H1 (cell line): ENCODE results near the gene PDIA5. TPM values are rescaled to one million over a fixed set of nuclear protein-coding genes. Genes with fewer than 3 reads are reported as not detected.

Experiments
- CTCF ChIA-PET: fragments of 300-600 bp; sonication (Branson Sonifier 250); formaldehyde crosslinking; loops from one replicate; lab custom pipeline; 2021; ENCODE audit not compliant: partially characterized antibody; lab: Charles Lee
- POLR2A ChIA-PET: fragments of 300-600 bp; sonication (Branson Sonifier 250); formaldehyde crosslinking; loops from one replicate; lab custom pipeline; 2021; ENCODE audit warnings: inconsistent platforms; ENCODE audit not compliant: partially characterized antibody; lab: Charles Lee
- DNase-seq, 2 experiments: peaks; one replicate each; pipeline versions ENCODE4 v3.0.0 to v3.0.0-alpha.2; 2010 to 2022; ENCODE audit warnings: low spot score in 2 of 2, low read depth in 1 of 2, mixed read lengths in 1 of 2
- FAIRE-seq: peaks from 2 replicates; lab custom pipeline; 2011; peaks lifted over from hg19 to GRCh38; lab: Jason Lieb, UNC
- H2AFZ ChIP-seq: 2 replicates; pipeline ENCODE4 v1.8.1; 2012; ENCODE audit warnings: low read length, inconsistent platforms
- H2AK5ac ChIP-seq: 2 replicates; pipeline ENCODE4 v1.6.1; 2013; ENCODE audit warnings: low read depth, low read length
- H2BK120ac ChIP-seq: replicated peaks from 2 replicates; pipeline ENCODE3; 2013; ENCODE audit warnings: low read depth, low read length, inconsistent platforms
- H2BK12ac ChIP-seq: 2 replicates; pipeline ENCODE4 v1.6.1; 2013; ENCODE audit warnings: low read depth, low read length
- H2BK15ac ChIP-seq: 2 replicates; pipeline ENCODE4 v1.6.1; 2013; ENCODE audit warnings: low read length
- H2BK20ac ChIP-seq: 2 replicates; pipeline ENCODE4 v1.6.1; 2013; ENCODE audit warnings: low read length
- H2BK5ac ChIP-seq: 2 replicates; pipeline ENCODE4 v1.6.1; 2013; ENCODE audit warnings: low read depth, low read length
- H3K14ac ChIP-seq: 2 replicates; pipeline ENCODE4 v1.6.1; 2013; ENCODE audit warnings: inconsistent platforms; ENCODE audit not compliant: insufficient read length
- H3K18ac ChIP-seq: 2 replicates; pipeline ENCODE4 v1.6.1; 2013; ENCODE audit warnings: low read length; ENCODE audit errors: extremely low read depth
- H3K23ac ChIP-seq: 2 replicates; pipeline ENCODE4 v1.6.1; 2013; ENCODE audit warnings: inconsistent platforms; ENCODE audit not compliant: insufficient read length
- H3K23me2 ChIP-seq: 2 replicates; pipeline ENCODE4 v1.6.1; 2013; ENCODE audit warnings: low read depth, low read length
- H3K27ac ChIP-seq: 2 replicates; pipeline ENCODE4 v1.6.1; 2011; ENCODE audit warnings: low read depth, low read length, inconsistent platforms
- H3K27me3 ChIP-seq, 4 experiments: replicated peaks in 1 of 4; 1 replicate in 1 of 4; 2 replicates in 3 of 4; pipeline versions ENCODE4 v1.6.1 to v1.8.1; 2011 to 2013; ENCODE audit warnings: low read length in 3 of 4, mild to moderate bottlenecking in 3 of 4, inconsistent platforms in 2 of 4, mixed read lengths in 2 of 4, moderate library complexity in 1 of 4; ENCODE audit not compliant: control insufficient read depth in 3 of 4, insufficient read depth in 3 of 4; ENCODE audit errors: extremely low read depth in 1 of 4
- H3K36me3 ChIP-seq, 4 experiments: 2 replicates each; pipeline versions ENCODE4 v1.6.1 to v1.8.1; 2011 to 2013; ENCODE audit warnings: mild to moderate bottlenecking in 4 of 4, low read length in 3 of 4, moderate library complexity in 2 of 4, control low read depth in 1 of 4, inconsistent platforms in 1 of 4; ENCODE audit not compliant: insufficient read depth in 4 of 4, control insufficient read depth in 2 of 4
- H3K4ac ChIP-seq: replicated peaks from 2 replicates; pipeline ENCODE3; 2013; ENCODE audit warnings: low read length, low read depth, mixed read lengths, inconsistent platforms; ENCODE audit not compliant: insufficient read length
- H3K4me1 ChIP-seq, 4 experiments: replicated peaks in 1 of 4; 1 replicate in 1 of 4; 2 replicates in 3 of 4; pipeline versions ENCODE4 v1.6.1 to v1.8.1; 2011 to 2013; ENCODE audit warnings: low read length in 3 of 4, inconsistent platforms in 2 of 4, mixed read lengths in 1 of 4; ENCODE audit not compliant: insufficient read depth in 4 of 4, control insufficient read depth in 3 of 4
- H3K4me2 ChIP-seq, 2 experiments: 2 replicates each; pipeline versions ENCODE4 v1.6.1 to v1.8.1; 2011 to 2013; ENCODE audit warnings: low read depth in 2 of 2, low read length in 2 of 2, control low read depth in 1 of 2, inconsistent platforms in 1 of 2, mild to moderate bottlenecking in 1 of 2; ENCODE audit not compliant: insufficient read depth in 1 of 2
- H3K4me3 ChIP-seq, 4 experiments: fragments of 200-600, 300-600 bp in 1 of 4; sonication (generic), shearing (Covaris generic), sonication (Bioruptor Twin) in 1 of 4; 2 replicates each; pipeline versions ENCODE4 v1.5.1 to v1.8.1; 2011 to 2016; ENCODE audit warnings: low read length in 4 of 4, low read depth in 3 of 4, control low read depth in 2 of 4, inconsistent platforms in 2 of 4, mild to moderate bottlenecking in 2 of 4, mixed read lengths in 1 of 4, moderate library complexity in 1 of 4; ENCODE audit not compliant: insufficient read depth in 2 of 4; ENCODE audit errors: extremely low read depth in 1 of 4
- H3K56ac ChIP-seq: replicated peaks from 2 replicates; pipeline ENCODE3; 2013; ENCODE audit warnings: low read depth, mild to moderate bottlenecking, mixed read lengths, low read length, inconsistent platforms; ENCODE audit not compliant: insufficient read length
- H3K79me1 ChIP-seq: 2 replicates; pipeline ENCODE4 v1.6.1; 2013; ENCODE audit warnings: low read depth, low read length, control low read depth
- H3K79me2 ChIP-seq, 2 experiments: 2 replicates each; pipeline versions ENCODE4 v1.6.1 to v1.8.1; 2012 to 2013; ENCODE audit warnings: low read length in 2 of 2, mild to moderate bottlenecking in 2 of 2, inconsistent platforms in 1 of 2; ENCODE audit not compliant: insufficient read depth in 2 of 2, control insufficient read depth in 1 of 2
- H3K9ac ChIP-seq, 4 experiments: replicated peaks in 1 of 4; 1 replicate in 1 of 4; 2 replicates in 3 of 4; pipeline versions ENCODE4 v1.6.1 to v1.8.1; 2011 to 2013; ENCODE audit warnings: low read depth in 3 of 4, low read length in 3 of 4, control low read depth in 2 of 4, mild to moderate bottlenecking in 2 of 4, moderate library complexity in 2 of 4, inconsistent platforms in 1 of 4; ENCODE audit errors: extremely low read depth in 1 of 4
- H3K9me3 ChIP-seq, 2 experiments: 2 replicates each; pipeline versions ENCODE4 v1.6.1 to v1.8.1; 2012 to 2013; ENCODE audit warnings: mild to moderate bottlenecking in 2 of 2, moderate library complexity in 2 of 2, control low read depth in 1 of 2, inconsistent platforms in 1 of 2, low read depth in 1 of 2, low read length in 1 of 2, mixed read lengths in 1 of 2; ENCODE audit not compliant: insufficient read depth in 2 of 2
- H4K20me1 ChIP-seq, 2 experiments: replicated peaks in 1 of 2; 2 replicates each; pipeline versions ENCODE3 to v1.8.1; 2011 to 2013; ENCODE audit warnings: inconsistent platforms in 2 of 2, low read length in 2 of 2, mild to moderate bottlenecking in 1 of 2; ENCODE audit not compliant: insufficient read depth in 2 of 2, control insufficient read depth in 1 of 2
- H4K5ac ChIP-seq: 2 replicates; pipeline ENCODE4 v1.6.1; 2013; ENCODE audit warnings: low read length, low read depth, mixed read lengths, inconsistent platforms; ENCODE audit not compliant: insufficient read length
- H4K8ac ChIP-seq: 2 replicates; pipeline ENCODE4 v1.8.0; 2013; ENCODE audit warnings: mild to moderate bottlenecking, moderate library complexity, low read length, inconsistent platforms; ENCODE audit not compliant: insufficient read depth; ENCODE audit errors: extremely low read depth
- H4K91ac ChIP-seq: replicated peaks from 2 replicates; pipeline ENCODE3; 2013; ENCODE audit warnings: low read length, mixed read lengths, inconsistent platforms; ENCODE audit not compliant: insufficient read length
- CTBP2 ChIP-seq: IDR thresholded peaks from 2 replicates; pipeline ENCODE4 v1.7.0; 2011; ENCODE audit warnings: borderline replicate concordance, mild to moderate bottlenecking, moderate library complexity, mixed read lengths, low read length; ENCODE audit not compliant: insufficient read depth, insufficient read length
- E2F6 ChIP-seq: IDR thresholded peaks from 2 replicates; pipeline ENCODE4 v1.6.1; 2012; ENCODE audit warnings: inconsistent platforms
- EZH2 ChIP-seq: fragments of 200-600 bp; sonication (generic); IDR thresholded peaks from 2 replicates; pipeline ENCODE4 v1.7.1; 2012; ENCODE audit warnings: low read depth, mild to moderate bottlenecking, moderate library complexity, low read length, inconsistent platforms; ENCODE audit not compliant: severe bottlenecking
- HDAC2 ChIP-seq, 2 experiments: fragments of 300-600 bp in 1 of 2; sonication (generic) in 1 of 2; IDR thresholded peaks; 2 replicates each; pipeline ENCODE4 v1.6.1; 2011 to 2012; ENCODE audit warnings: low read depth in 2 of 2, low read length in 2 of 2, mild to moderate bottlenecking in 2 of 2, moderate library complexity in 2 of 2, borderline replicate concordance in 1 of 2, inconsistent platforms in 1 of 2
- KDM5A ChIP-seq: fragments of 200-600 bp; IDR thresholded peaks from 2 replicates; pipeline ENCODE4 v1.7.1; 2012; ENCODE audit warnings: mild to moderate bottlenecking, low read length, inconsistent platforms, mixed read lengths
- NANOG ChIP-seq: IDR thresholded peaks from 2 replicates; pipeline ENCODE4 v1.6.1; 2011; ENCODE audit warnings: low read length, low read depth, mild to moderate bottlenecking, inconsistent platforms; ENCODE audit not compliant: insufficient read depth, poor library complexity, severe bottlenecking
- POLR2A ChIP-seq, 2 experiments: IDR thresholded peaks; 1 replicate in 1 of 2; 2 replicates in 1 of 2; pipeline ENCODE4 v1.6.1; 2011; ENCODE audit warnings: low read depth in 2 of 2, low read length in 2 of 2, mild to moderate bottlenecking in 2 of 2; ENCODE audit errors: control extremely low read depth in 1 of 2
- RAD21 ChIP-seq, 2 experiments: IDR thresholded peaks in 1 of 2; conservative IDR thresholded peaks in 1 of 2; 2 replicates each; pipeline ENCODE4 v1.6.1; 2011; ENCODE audit warnings: low read depth in 2 of 2, low read length in 2 of 2, improper control_type of control experiment in 1 of 2, inconsistent platforms in 1 of 2, mild to moderate bottlenecking in 1 of 2, moderate library complexity in 1 of 2
- RNF2 ChIP-seq: fragments of 200-900, 300-1000 bp; sonication (generic); IDR thresholded peaks from 2 replicates; pipeline ENCODE4 v1.7.1; 2016; ENCODE audit warnings: borderline replicate concordance, low read depth, mild to moderate bottlenecking, antibody characterized with exemption, low read length; ENCODE audit not compliant: poor library complexity, severe bottlenecking; ENCODE audit errors: missing control alignments
- SP4 ChIP-seq: IDR thresholded peaks from 2 replicates; pipeline ENCODE4 v1.6.1; 2012; ENCODE audit warnings: low read length, inconsistent platforms
- TEAD4 ChIP-seq: IDR thresholded peaks from 2 replicates; pipeline ENCODE4 v1.6.1; 2012; ENCODE audit warnings: low read depth, low read length, inconsistent platforms, mixed read lengths
- WGBS, 2 experiments: shearing (Covaris generic) in 1 of 2; methylation state at CpG; one replicate each; pipeline versions ENCODE4 v1.1.6 to v1.1.7; 2013 to 2015; ENCODE audit warnings: low lambda C conversion rate in 2 of 2, mixed read lengths in 2 of 2, inconsistent platforms in 1 of 2, low coverage in 1 of 2, missing lambda C conversion rate in 1 of 2; ENCODE audit not compliant: insufficient replicate concordance in 2 of 2, insufficient coverage in 1 of 2, insufficient read length in 1 of 2; ENCODE audit errors: extremely low coverage in 1 of 2, missing lambda C conversion rate in 1 of 2; 5-methylcytosine and 5-hydroxymethylcytosine counted together
- polyA plus RNA-seq, 7 experiments: library from polyadenylated mRNA; depleted of rRNA in 3 of 7; stranded (reverse) in 5 of 7; unstranded in 2 of 7; fragments of >200 nt in 5 of 7; fragments of 200-250 nt in 2 of 7; gene quantifications; 1 replicate in 5 of 7; 2 replicates in 1 of 7; 4 replicates in 1 of 7; pipeline versions ENCODE4 v1.2.1 to v1.2.3, GENCODE V29; 2011 to 2013; ENCODE audit warnings: missing spikeins in 2 of 7, mixed read lengths in 2 of 7
- total RNA-seq: library from RNA; stranded (reverse); fragmentation: NEBNext Ultra II Directional; extraction: Animal tissue kit (Norgen Biotek cat#: 25700); gene quantifications from 2 replicates; pipeline ENCODE4 v1.2.1, GENCODE V29; 2021

PDIA5 gene
- total and polyA plus RNA-seq, 2 of the 8 experiments (the other 6 are each of a cell fraction or from before 2014, with no cell fraction given), result 18.2 to 32.8 TPM

- no peak overlapping the region for H2BK5ac ChIP-seq
- H4K91ac ChIP-seq, result no peak overlapping the region
- no peak overlapping the region for H2AK5ac ChIP-seq
- H3K27ac ChIP-seq, result no peak overlapping the region
- H2BK12ac ChIP-seq, result no peak overlapping the region
- H3K9me3 ChIP-seq, result no peaks in the 10 kb centered on the region
- H3K14ac ChIP-seq, result no peak overlapping the region
- no peaks in the 10 kb centered on the region for H3K23me2 ChIP-seq
- peaks cover 0 to 5% of the 10 kb centered on the region in 2 experiments for H4K20me1 ChIP-seq
- H3K79me2 ChIP-seq, result no peaks in the 10 kb centered on the region
- peaks cover 0 to 10% (median 5%) of the 10 kb centered on the region in 4 experiments; a peak in 5 of 8 replicates for H3K36me3 ChIP-seq
- H3K4me2 ChIP-seq, result no peak overlapping the region
- H3K18ac ChIP-seq, result no peak overlapping the region
- no peak overlapping the region for H3K9ac ChIP-seq
- 86% methylated on average over 4 of the region's 5 CpGs; no CpG with 5 or more reads in 1 of the 2 experiments for WGBS, 2 experiments
- H3K56ac ChIP-seq, result no peak overlapping the region
- H3K27me3 ChIP-seq, result no peaks in the 10 kb centered on the region
- H3K4me3 ChIP-seq, result no peak overlapping the region
- H3K4ac ChIP-seq, result no peak overlapping the region
- POLR2A ChIA-PET, result interaction anchor here (0.9 kb wide), 1 partner anchor 46 kb away, joined by 4 read pairs; no protein-coding TSS in a partner anchor
- H4K8ac ChIP-seq, result no peak overlapping the region
- no peak overlapping the region for H2AFZ ChIP-seq
- no peak overlapping the region for H2BK20ac ChIP-seq
- DNase-seq (no peak), FAIRE-seq (no peak)
- CTCF ChIA-PET, result interaction anchor here (0.6 to 1.6 kb wide), 5 partner anchors 9 to 151 kb away, joined by 3 to 5 read pairs (median 4); no protein-coding TSS in a partner anchor
- no peak overlapping the region for H3K23ac ChIP-seq
- peaks cover 0 to 3% (median 0%) of the 10 kb centered on the region in 4 experiments; a peak in 3 of 7 replicates for H3K4me1 ChIP-seq
- no peaks in the 10 kb centered on the region for H3K79me1 ChIP-seq
- no peak overlapping the region for H2BK120ac ChIP-seq
- H4K5ac ChIP-seq, result no peak overlapping the region
- H2BK15ac ChIP-seq, result no peak overlapping the region
- no peak for TF ChIP-seq EZH2
- TF ChIP-seq KDM5A, result no peak
- no peak for TF ChIP-seq POLR2A (IDR thresholded peaks at IDR 0.05; ENCODE audit: control extremely low read depth in 1 of 2, low read depth in 2 of 2, low read length in 2 of 2)
- TF ChIP-seq TEAD4, result no peak
- TF ChIP-seq E2F6, result no peak
- no peak for TF ChIP-seq RNF2
- no peak for TF ChIP-seq SP4
- TF ChIP-seq RAD21 (IDR thresholded peaks at IDR 0.05 in 1 of 2, conservative IDR thresholded peaks at IDR 0.05 in 1 of 2; ENCODE audit: low read depth in 2 of 2, low read length in 2 of 2), result no peak
- TF ChIP-seq HDAC2 (IDR thresholded peaks at IDR 0.05; ENCODE audit: borderline replicate concordance in 1 of 2, low read depth in 2 of 2, low read length in 2 of 2), result no peak
- TF ChIP-seq CTBP2, result no peak
- no peak for TF ChIP-seq NANOG
Measured at GRCh38 chr3:123112232-123112631, 45.4 kb downstream of the PDIA5 start.
